ENCODE data around the gene CEP170. TPM values are rescaled to one million over a fixed set of nuclear protein-coding genes. Genes with fewer than 3 reads are reported as not detected.
A peak's percentile ranks its signal among the peaks of the same experiment; 100 is the strongest.
"Not testable (repeated sequence)": the region's sequence is repeated elsewhere in the genome, so short reads cannot be mapped to it uniquely, and the experiment has no call there.

CEP170 gene
- total RNA-seq, 1 donor from 2014 or later: 86.5 TPM

- no peak overlapping the region for H3K4me3 ChIP-seq
- DNase-seq (no peak), ATAC-seq (no peak)
- TF ChIP-seq CTCF (IDR thresholded peaks at IDR 0.05): no peak
- peaks cover 29% of the 10 kb centered on the region for H3K36me3 ChIP-seq
- no peaks in the 10 kb centered on the region for H3K27me3 ChIP-seq
- H3K27ac ChIP-seq: no peak overlapping the region
- peaks cover 3% of the 10 kb centered on the region for H3K4me1 ChIP-seq
- no peaks in the 10 kb centered on the region for H3K9me3 ChIP-seq
- intact Hi-C loops (cut with DNase I): no loop called here
Measured at GRCh38 chr1:243217349-243217748, 37.7 kb downstream of the CEP170 start.

DNA sequence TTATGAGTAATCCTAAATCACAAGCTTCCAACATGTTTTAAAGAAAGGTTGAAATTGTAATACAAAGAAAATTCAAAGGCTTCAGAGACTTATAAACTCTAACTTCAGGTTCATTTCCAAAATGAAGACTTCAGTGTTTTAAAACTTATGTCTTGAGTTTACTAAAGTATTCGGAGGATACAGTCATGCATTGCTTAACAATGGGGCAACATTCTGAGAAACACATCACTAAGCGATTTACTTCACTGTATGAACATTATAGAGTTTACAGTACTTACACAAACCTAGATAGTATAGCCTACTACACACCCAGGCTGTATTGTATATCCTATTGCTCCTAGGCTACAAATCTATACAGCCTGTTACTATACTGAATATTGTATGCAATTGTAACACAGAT lies 38.3 kb downstream of the CEP170 start:
- H3K27me3 ChIP-seq: no peaks in the 10 kb centered on the region
- intact Hi-C loops (cut with DNase I): no loop called here
- no peak for TF ChIP-seq CTCF (IDR thresholded peaks at IDR 0.05)
- no peak overlapping the region for H3K27ac ChIP-seq
- H3K4me1 ChIP-seq: peaks cover 3% of the 10 kb centered on the region
- H3K36me3 ChIP-seq: peaks cover 24% of the 10 kb centered on the region
- DNase-seq: no peak
- ATAC-seq: no peak
- no peaks in the 10 kb centered on the region for H3K9me3 ChIP-seq
- no peak overlapping the region for H3K4me3 ChIP-seq

- ATAC-seq; intact Hi-C loops (cut with DNase I): not testable (repeated sequence)
Measured at GRCh38 chr1:243215276-243215875, 39.7 kb downstream of the CEP170 start.

GRCh38 chr1:243213045-243213787 lies 41.9 kb downstream of the CEP170 start:
- H3K4me3 ChIP-seq: no peak overlapping the region
- ATAC-seq: peak; percentile 70
- no peak for DNase-seq
- intact Hi-C loops (cut with DNase I): no loop called here
- H3K27me3 ChIP-seq: no peaks in the 10 kb centered on the region
- peaks cover 9% of the 10 kb centered on the region for H3K36me3 ChIP-seq
- peaks cover 3% of the 10 kb centered on the region for H3K4me1 ChIP-seq
- no peaks in the 10 kb centered on the region for H3K9me3 ChIP-seq
- TF ChIP-seq CTCF (IDR thresholded peaks at IDR 0.05): no peak
- H3K27ac ChIP-seq: no peak overlapping the region

More at GRCh38 chr1:243215276-243215875, 39.7 kb downstream of the CEP170 start:
- not testable (repeated sequence) for H3K9me3 ChIP-seq, H3K4me3 ChIP-seq, H3K27ac ChIP-seq, H3K27me3 ChIP-seq, DNase-seq, H3K4me1 ChIP-seq
- H3K36me3 ChIP-seq: peaks cover 14% of the 10 kb centered on the region

- H3K4me1 ChIP-seq; intact Hi-C loops (cut with DNase I); H3K27ac ChIP-seq; H3K4me3 ChIP-seq; DNase-seq; H3K36me3 ChIP-seq; H3K27me3 ChIP-seq; ATAC-seq; H3K9me3 ChIP-seq: not testable (repeated sequence)
Measured at GRCh38 chr1:243211984-243212383, 43.1 kb downstream of the CEP170 start.

GRCh38 chr1:243205026-243205501 lies 50.0 kb downstream of the CEP170 start:
- H3K27me3 ChIP-seq; H3K4me1 ChIP-seq; H3K4me3 ChIP-seq; H3K9me3 ChIP-seq; DNase-seq; H3K27ac ChIP-seq; H3K36me3 ChIP-seq; intact Hi-C loops (cut with DNase I): not testable (repeated sequence)
- ATAC-seq: peak; percentile 26

GRCh38 chr1:243204336-243204735 lies 50.7 kb downstream of the CEP170 start:
- H3K9me3 ChIP-seq; H3K27ac ChIP-seq; H3K4me3 ChIP-seq; H3K27me3 ChIP-seq; intact Hi-C loops (cut with DNase I); DNase-seq; H3K4me1 ChIP-seq; ATAC-seq; H3K36me3 ChIP-seq: not testable (repeated sequence)

GRCh38 chr1:243203196-243203595 lies 51.9 kb downstream of the CEP170 start:
- H3K4me1 ChIP-seq; H3K27ac ChIP-seq; intact Hi-C loops (cut with DNase I); DNase-seq; ATAC-seq; H3K27me3 ChIP-seq; H3K36me3 ChIP-seq; H3K4me3 ChIP-seq; H3K9me3 ChIP-seq: not testable (repeated sequence)

DNA sequence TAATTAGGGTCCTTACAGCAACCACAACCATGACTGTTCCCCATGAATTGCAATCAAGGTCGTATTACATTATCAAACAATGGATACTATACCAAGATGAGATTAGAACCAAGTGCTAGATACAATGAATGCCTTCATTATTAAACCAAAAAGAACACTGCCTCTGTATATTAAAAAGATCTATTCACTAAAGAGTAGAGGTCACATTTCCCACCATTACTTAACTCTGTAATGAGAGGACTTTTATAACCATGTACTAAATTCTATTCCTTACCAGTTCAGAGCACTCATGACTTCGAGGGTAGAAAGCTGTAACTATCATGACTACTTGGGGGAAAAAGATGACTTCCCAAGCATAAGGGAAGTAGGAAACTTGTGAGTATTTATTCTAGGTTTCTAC lies 53.8 kb downstream of the CEP170 start:
- intact Hi-C loops (cut with DNase I); DNase-seq; H3K9me3 ChIP-seq; H3K4me1 ChIP-seq; H3K27ac ChIP-seq; H3K27me3 ChIP-seq; ATAC-seq; H3K4me3 ChIP-seq: not testable (repeated sequence)
- peaks cover 14% of the 10 kb centered on the region for H3K36me3 ChIP-seq

- H3K4me1 ChIP-seq; H3K27ac ChIP-seq; DNase-seq; intact Hi-C loops (cut with DNase I); H3K27me3 ChIP-seq; H3K4me3 ChIP-seq; ATAC-seq; H3K9me3 ChIP-seq: not testable (repeated sequence)
- H3K36me3 ChIP-seq: peaks cover 14% of the 10 kb centered on the region
Measured at GRCh38 chr1:243197524-243197923, 57.6 kb downstream of the CEP170 start.

- H3K4me1 ChIP-seq; H3K27me3 ChIP-seq; H3K9me3 ChIP-seq; DNase-seq; H3K27ac ChIP-seq; intact Hi-C loops (cut with DNase I); H3K4me3 ChIP-seq: not testable (repeated sequence)
- peaks cover 11% of the 10 kb centered on the region for H3K36me3 ChIP-seq
- peak; percentile 55 for ATAC-seq
Measured at GRCh38 chr1:243193330-243193729, 61.8 kb downstream of the CEP170 start.
